WERI-Rb-1 (cell line): ENCODE data around the gene PDPN.

ENCODE experiments used
- DNase-seq: peaks from one replicate; pipeline ENCODE4 v3.0.0-alpha.2; 2020
- H3K27ac ChIP-seq: fragments of 250-450 bp; sonication (Bioruptor Pico); 2 replicates; pipeline ENCODE4 v1.5.1; 2020; ENCODE audit warnings: mild to moderate bottlenecking, moderate library complexity
- H3K27me3 ChIP-seq: fragments of 250-450 bp; sonication (Bioruptor Pico); 2 replicates; pipeline ENCODE4 v1.5.1; 2021; ENCODE audit warnings: mild to moderate bottlenecking, low read depth, moderate library complexity; ENCODE audit not compliant: insufficient read depth, severe bottlenecking
- H3K36me3 ChIP-seq: fragments of 250-450 bp; sonication (Bioruptor Pico); 2 replicates; pipeline ENCODE4 v1.5.1; 2020; ENCODE audit warnings: mild to moderate bottlenecking, moderate library complexity
- H3K4me3 ChIP-seq: 2 replicates; pipeline ENCODE4 v1.5.1; 2011; ENCODE audit warnings: low read depth, mild to moderate bottlenecking, control low read depth, low read length
- H3K9me3 ChIP-seq: fragments of 250-450 bp; sonication (Bioruptor Pico); 2 replicates; pipeline ENCODE4 v1.5.1; 2021; ENCODE audit warnings: mild to moderate bottlenecking, moderate library complexity; ENCODE audit not compliant: severe bottlenecking
- TF ChIP-seq, protein P1 (sequence below): IDR thresholded peaks from 2 replicates; pipeline ENCODE4 v1.5.1; 2011; ENCODE audit warnings: low read depth, mild to moderate bottlenecking, control low read depth, inconsistent platforms, low read length

Gene PDPN

DNA sequence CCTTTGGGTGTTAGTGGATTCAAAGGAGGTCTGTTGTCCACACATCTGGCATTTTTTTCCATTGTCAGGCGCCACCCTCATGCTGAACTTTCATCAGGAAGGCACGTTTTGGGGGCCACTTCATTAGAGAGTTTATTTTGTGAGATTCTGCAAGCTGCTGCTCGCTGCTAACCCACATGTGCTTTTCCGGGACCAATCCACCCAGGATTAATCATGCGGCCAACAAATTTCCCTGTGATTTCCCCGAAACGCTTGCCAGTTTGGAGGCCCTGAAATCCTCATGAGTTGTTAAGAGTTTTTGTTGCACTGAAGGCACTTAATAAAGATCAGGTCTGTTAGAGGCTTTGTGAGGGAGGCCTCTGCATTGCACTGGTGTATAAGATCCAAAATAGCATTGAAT, 2.4 kb downstream of the PDPN start:
- Histone ChIP-seq H3K9me3 (no peaks in the 10 kb centered on the region), H3K27me3 (no peaks in the 10 kb centered on the region), H3K27ac (no peak overlapping the region), H3K4me3 (no peak overlapping the region), H3K36me3 (no peaks in the 10 kb centered on the region)
- DNase-seq = no peak
- TF ChIP-seq, protein P1, sequence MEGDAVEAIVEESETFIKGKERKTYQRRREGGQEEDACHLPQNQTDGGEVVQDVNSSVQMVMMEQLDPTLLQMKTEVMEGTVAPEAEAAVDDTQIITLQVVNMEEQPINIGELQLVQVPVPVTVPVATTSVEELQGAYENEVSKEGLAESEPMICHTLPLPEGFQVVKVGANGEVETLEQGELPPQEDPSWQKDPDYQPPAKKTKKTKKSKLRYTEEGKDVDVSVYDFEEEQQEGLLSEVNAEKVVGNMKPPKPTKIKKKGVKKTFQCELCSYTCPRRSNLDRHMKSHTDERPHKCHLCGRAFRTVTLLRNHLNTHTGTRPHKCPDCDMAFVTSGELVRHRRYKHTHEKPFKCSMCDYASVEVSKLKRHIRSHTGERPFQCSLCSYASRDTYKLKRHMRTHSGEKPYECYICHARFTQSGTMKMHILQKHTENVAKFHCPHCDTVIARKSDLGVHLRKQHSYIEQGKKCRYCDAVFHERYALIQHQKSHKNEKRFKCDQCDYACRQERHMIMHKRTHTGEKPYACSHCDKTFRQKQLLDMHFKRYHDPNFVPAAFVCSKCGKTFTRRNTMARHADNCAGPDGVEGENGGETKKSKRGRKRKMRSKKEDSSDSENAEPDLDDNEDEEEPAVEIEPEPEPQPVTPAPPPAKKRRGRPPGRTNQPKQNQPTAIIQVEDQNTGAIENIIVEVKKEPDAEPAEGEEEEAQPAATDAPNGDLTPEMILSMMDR = no peak

DNA sequence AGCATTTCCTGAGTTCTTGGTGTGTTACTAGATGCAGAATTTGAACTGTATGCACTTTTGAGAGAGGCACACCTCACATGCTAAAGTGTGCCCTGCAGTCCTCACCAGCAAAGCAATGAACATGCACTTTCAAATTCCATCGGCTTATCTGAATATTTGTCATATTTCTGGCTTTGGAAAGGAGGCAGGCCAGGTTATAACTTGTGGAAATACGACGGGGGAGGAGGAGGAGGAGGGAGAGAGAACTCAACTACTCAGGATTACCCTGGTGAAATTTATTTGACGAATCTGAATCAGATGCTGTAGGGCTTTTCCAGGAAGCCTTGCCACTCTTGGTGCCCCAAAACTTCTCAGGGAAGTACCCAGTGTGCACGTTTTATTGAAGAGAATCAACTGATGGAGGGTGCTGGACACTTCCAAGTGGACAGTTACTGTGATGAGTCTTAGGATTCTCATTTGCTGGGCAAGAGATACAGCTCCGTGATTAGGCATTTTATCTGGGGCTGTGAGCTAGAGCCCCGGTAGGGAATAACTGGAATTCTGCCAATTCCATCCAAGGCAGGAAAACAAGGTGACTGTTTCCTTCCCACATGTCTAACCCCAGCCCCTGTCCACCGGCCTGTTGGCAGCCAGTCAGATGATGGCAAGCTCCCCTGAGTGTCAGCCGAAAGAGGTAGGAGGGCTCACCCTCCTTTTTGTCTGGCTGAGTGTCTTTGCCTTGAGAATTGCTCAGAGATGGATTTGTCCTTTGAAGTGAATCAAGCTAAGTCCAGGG, 3.8 kb downstream of the PDPN start:
- no peak for DNase-seq
- H3K9me3 ChIP-seq = no peaks in the 10 kb centered on the region
- no peak overlapping the region for H3K4me3 ChIP-seq
- H3K27ac ChIP-seq = no peak overlapping the region
- H3K27me3 ChIP-seq = no peaks in the 10 kb centered on the region
- TF ChIP-seq, protein P1 = no peak
- H3K36me3 ChIP-seq = no peaks in the 10 kb centered on the region

DNA sequence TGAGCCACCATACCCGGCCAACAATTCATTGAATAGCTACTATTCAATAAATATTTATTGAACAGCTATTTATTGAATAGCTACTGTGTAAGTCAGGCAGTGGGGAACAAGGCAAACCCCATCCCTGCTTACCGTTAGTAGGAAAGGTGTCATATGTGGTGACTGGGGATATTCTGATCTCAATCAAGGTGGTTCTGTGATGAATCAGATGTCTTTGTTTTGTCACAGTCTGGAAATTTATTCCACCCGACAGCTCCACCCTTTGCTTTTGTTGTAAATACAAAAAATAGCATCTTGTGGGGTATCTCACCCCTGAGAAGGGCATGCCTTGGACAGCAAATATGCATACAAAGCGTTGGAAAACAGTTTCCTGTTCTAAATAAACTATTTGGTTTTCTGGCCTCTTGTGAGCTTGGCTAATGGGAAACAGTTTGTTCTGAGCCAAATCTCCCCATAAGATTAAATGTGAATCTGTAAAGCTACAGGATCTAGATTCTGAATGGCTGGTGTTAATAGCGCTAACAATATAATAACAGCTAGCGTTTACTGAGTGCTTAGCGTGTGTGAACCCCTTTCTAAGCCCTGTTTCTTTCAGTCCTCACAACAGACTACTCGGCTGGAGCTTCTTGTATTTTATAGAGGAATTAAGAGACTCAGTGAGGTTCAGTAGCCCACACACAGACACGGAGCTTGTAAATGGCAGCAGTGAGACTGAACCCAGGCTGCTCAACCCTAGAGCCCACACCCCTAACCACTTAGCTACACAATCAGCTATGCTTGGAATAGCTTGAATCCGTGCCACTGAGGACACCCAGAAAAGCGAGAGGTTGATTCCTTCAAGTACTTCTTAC, 5.5 kb downstream of the PDPN start:
- H3K36me3 ChIP-seq = no peaks in the 10 kb centered on the region
- no peak overlapping the region for H3K27ac ChIP-seq
- no peak overlapping the region for H3K4me3 ChIP-seq
- H3K9me3 ChIP-seq = no peaks in the 10 kb centered on the region
- no peak for DNase-seq
- no peaks in the 10 kb centered on the region for H3K27me3 ChIP-seq
- TF ChIP-seq, protein P1 = no peak

DNA sequence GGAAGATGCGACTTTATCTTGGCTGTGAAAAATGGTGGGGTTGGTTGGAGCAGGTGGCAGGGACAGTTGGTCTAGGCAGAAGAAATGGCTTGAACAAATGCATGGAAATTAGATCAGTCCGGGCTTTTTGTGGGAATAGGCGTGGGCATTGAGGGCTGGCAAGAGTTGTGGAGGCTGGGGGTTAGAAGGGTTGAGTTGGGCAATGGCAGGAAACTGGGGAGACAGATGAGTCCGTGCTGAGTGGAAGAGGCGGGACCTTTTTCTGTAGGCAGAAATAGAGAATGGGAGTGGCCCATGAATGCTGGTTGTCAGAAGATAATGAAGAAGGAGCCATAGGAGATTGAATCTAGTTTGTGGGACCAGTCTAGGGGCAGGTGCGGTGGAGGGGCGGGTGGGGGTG, 6.9 kb downstream of the PDPN start:
- no peak for DNase-seq
- H3K27me3 ChIP-seq = no peaks in the 10 kb centered on the region
- H3K36me3 ChIP-seq = no peaks in the 10 kb centered on the region
- H3K4me3 ChIP-seq = no peak overlapping the region
- no peaks in the 10 kb centered on the region for H3K9me3 ChIP-seq
- TF ChIP-seq, protein P1 = no peak
- no peak overlapping the region for H3K27ac ChIP-seq

DNA sequence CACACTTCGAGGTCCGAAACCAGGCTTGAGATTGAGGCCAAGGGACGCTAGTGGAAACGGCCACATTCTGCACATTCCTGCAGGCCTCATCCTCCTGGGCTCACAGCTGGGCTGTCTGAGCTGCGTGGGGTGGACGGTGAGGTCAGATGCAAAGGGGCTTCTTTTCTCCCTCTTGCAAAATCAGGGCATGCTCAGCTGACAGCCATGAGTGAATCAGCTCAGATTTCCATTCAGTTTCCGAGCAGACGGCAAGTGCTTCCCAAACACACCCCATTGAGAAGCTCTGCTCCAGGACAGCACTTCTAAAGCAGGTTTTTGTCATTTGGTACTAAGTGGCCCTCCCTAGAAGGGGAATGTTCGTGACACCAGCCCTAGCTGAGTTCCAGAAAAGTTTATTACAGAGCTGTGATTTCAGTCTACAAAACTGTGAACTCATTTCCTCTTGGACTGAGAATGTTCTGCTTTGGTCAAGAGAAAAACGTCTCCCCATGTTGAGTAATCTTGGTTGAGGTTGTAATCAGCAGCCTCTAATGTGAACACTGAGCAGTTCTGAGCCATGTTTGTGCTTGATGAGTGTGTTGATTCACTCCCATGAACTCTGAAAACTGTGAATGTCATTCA, 10.0 kb downstream of the PDPN start:
- no peak overlapping the region for H3K27ac ChIP-seq
- no peak overlapping the region for H3K4me3 ChIP-seq
- TF ChIP-seq, protein P1 = no peak
- no peaks in the 10 kb centered on the region for H3K9me3 ChIP-seq
- no peaks in the 10 kb centered on the region for H3K27me3 ChIP-seq
- H3K36me3 ChIP-seq = no peaks in the 10 kb centered on the region
- DNase-seq = no peak
